ENCODE data around the gene TPX2.
"Not testable (repeated sequence)": the region's sequence is repeated elsewhere in the genome, so short reads cannot be mapped to it uniquely, and the experiment has no call there.

The TPX2 gene

GRCh38 chr20:31719644-31720485, 19.2 kb upstream of the TPX2 start:
- peak; percentile 70 for DNase-seq (ENCODE audit: low spot score)

GRCh38 chr20:31720486-31721407, 18.3 kb upstream of the TPX2 start:
- no peak for DNase-seq (ENCODE audit: low spot score)

- no peak for DNase-seq (ENCODE audit: low spot score)
Observed at GRCh38 chr20:31721408-31722256, 17.5 kb upstream of the TPX2 start.

GRCh38 chr20:31722257-31723068, 16.6 kb upstream of the TPX2 start, which contains the start of gene BCL2L1:
BCL2L1 (minus strand) TSS chr20:31722868; CDS start chr20:31722218, 650 bp downstream.
- DNase-seq (ENCODE audit: low spot score) = peak; percentile 80

GRCh38 chr20:31723069-31723318, 16.1 kb upstream of the TPX2 start:
- no peak for DNase-seq (ENCODE audit: low spot score)

GRCh38 chr20:31723319-31724078, 15.6 kb upstream of the TPX2 start:
- peak; percentile 98 for DNase-seq (ENCODE audit: low spot score)

- no peak for DNase-seq (ENCODE audit: low spot score)
Observed at GRCh38 chr20:31731321-31731717, 7.8 kb upstream of the TPX2 start.

- no peak for DNase-seq (ENCODE audit: low spot score)
Observed at GRCh38 chr20:31739550-31739977, 474 bp downstream of the TPX2 start.

- DNase-seq (ENCODE audit: low spot score) = no peak
Observed at GRCh38 chr20:31740208-31740607, 1.1 kb downstream of the TPX2 start.

GRCh38 chr20:31740656-31741323, 1.7 kb downstream of the TPX2 start:
- DNase-seq (ENCODE audit: low spot score) = no peak

- DNase-seq (ENCODE audit: low spot score) = no peak
Observed at GRCh38 chr20:31746068-31746878, 7.2 kb downstream of the TPX2 start.

- not testable (repeated sequence) for DNase-seq (ENCODE audit: low spot score)
Observed at GRCh38 chr20:31747028-31747427, 7.9 kb downstream of the TPX2 start.

- DNase-seq (ENCODE audit: low spot score) = no peak
Observed at GRCh38 chr20:31747640-31748039, 8.6 kb downstream of the TPX2 start.

- no peak for DNase-seq (ENCODE audit: low spot score)
Observed at GRCh38 chr20:31749223-31749622, 10.1 kb downstream of the TPX2 start.

GRCh38 chr20:31751126-31751525, 12.0 kb downstream of the TPX2 start:
- no peak for DNase-seq (ENCODE audit: low spot score)

- no peak for DNase-seq (ENCODE audit: low spot score)
Observed at GRCh38 chr20:31757254-31757653, 18.2 kb downstream of the TPX2 start.

- no peak for DNase-seq (ENCODE audit: low spot score)
Observed at GRCh38 chr20:31758521-31758920, 19.4 kb downstream of the TPX2 start.

GRCh38 chr20:31758991-31759390, 19.9 kb downstream of the TPX2 start:
- no peak for DNase-seq (ENCODE audit: low spot score)

Data from HuH-7.5 (cell line).